H1 (cell line): Measurements from ENCODE around the gene HS2ST1. TPM values are rescaled to one million over a fixed set of nuclear protein-coding genes. Genes with fewer than 3 reads are reported as not detected.

Experiments
- CEBPB ChIP-seq: IDR thresholded peaks from 2 replicates; pipeline ENCODE4 v1.6.1; 2012; ENCODE audit warnings: low read depth, low read length
- RFX5 ChIP-seq: IDR thresholded peaks from 2 replicates; pipeline ENCODE4 v1.6.1; 2011; ENCODE audit warnings: low read depth, low read length, improper control_type of control experiment, borderline replicate concordance
- RXRA ChIP-seq: IDR thresholded peaks from 2 replicates; pipeline ENCODE4 v1.6.1; 2011; ENCODE audit warnings: low read depth, mild to moderate bottlenecking, low read length, moderate library complexity; ENCODE audit not compliant: insufficient read depth
- TAF1 ChIP-seq: IDR thresholded peaks from 2 replicates; pipeline ENCODE4 v1.6.1; 2011; ENCODE audit warnings: mild to moderate bottlenecking, low read depth, low read length
- YY1 ChIP-seq: IDR thresholded peaks from 2 replicates; pipeline ENCODE4 v1.6.1; 2011; ENCODE audit warnings: low read depth, mild to moderate bottlenecking, low read length
- polyA plus RNA-seq, 7 experiments: library from polyadenylated mRNA; depleted of rRNA in 3 of 7; stranded (reverse) in 5 of 7; unstranded in 2 of 7; fragments of >200 nt in 5 of 7; fragments of 200-250 nt in 2 of 7; gene quantifications; 1 replicate in 5 of 7; 2 replicates in 1 of 7; 4 replicates in 1 of 7; pipeline versions ENCODE4 v1.2.1 to v1.2.3, GENCODE V29; 2011 to 2013; ENCODE audit warnings: missing spikeins in 2 of 7, mixed read lengths in 2 of 7
- total RNA-seq: library from RNA; stranded (reverse); fragmentation: NEBNext Ultra II Directional; extraction: Animal tissue kit (Norgen Biotek cat#: 25700); gene quantifications from 2 replicates; pipeline ENCODE4 v1.2.1, GENCODE V29; 2021

Gene HS2ST1
- total and polyA plus RNA-seq, 2 of the 8 experiments (the other 6 are each of a cell fraction or from before 2014, with no cell fraction given): 5.2 to 28.3 TPM

- TF ChIP-seq RFX5: no peak
- no peak for TF ChIP-seq YY1
- TF ChIP-seq RXRA: no peak
- TF ChIP-seq CEBPB: no peak
- TF ChIP-seq TAF1: no peak
Observed at GRCh38 chr1:86972262-86972661, 57.8 kb downstream of the HS2ST1 start (continued).
